ENCODE results near the gene SERGEF. TPM values are rescaled to one million over a fixed set of nuclear protein-coding genes. Genes with fewer than 3 reads are reported as not detected.
A peak's percentile ranks its signal among the peaks of the same experiment; 100 is the strongest.

The SERGEF gene
- total and polyA plus RNA-seq, 2 of the 4 experiments (the other 2 are of a cell fraction) = 12.2 to 18.1 TPM

DNA sequence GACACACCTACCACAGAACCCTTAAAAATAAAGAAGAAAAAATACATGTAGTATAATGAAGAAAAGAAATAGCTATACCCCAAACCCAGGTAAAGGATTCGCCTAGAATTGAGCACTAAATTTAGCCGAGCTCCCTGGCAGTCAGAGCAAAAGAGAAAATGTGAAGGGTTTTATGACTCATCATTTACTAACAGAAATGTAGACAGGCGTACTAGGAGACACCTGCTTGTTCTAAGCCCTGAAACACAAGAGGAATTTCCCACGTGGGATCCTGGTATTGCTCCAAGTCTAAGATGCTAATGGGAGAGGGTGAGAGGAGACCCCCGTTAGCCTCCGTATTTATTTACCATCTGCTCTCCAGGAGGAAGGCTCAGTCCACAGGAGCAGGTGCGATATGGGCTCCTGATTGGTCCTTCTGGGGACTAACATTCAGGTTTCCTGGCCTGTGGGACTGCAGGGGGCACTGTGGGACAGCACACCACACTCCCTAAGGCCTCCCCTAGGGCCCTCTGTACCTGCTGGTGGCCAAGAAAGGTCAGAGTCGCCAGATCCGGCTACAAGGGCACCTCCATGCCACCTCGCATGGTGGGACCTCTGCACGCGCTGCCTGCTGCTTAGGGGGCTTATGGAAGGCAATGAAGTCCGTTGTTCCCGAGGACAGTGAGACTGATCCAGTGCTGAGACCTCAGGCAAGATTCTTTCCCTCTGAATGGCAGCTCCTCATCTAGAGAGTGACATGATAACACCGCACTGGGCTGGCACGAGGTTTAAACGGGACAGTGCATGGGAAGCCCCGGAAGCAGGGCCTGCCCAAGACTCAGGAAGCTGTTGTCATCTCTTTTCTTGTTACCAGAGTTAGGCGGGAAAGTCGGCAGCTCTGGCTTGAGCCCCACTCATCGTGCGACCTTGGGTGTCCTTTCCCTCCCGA lies 252.5 kb downstream of the SERGEF start:
- Histone ChIP-seq H2AFZ (replicated peaks; ENCODE audit: low read length, poor library complexity) (peak overlapping the region; percentile 70), H2BK120ac (ENCODE audit: low read depth, low read length) (no peak overlapping the region), H3K27me3 (ENCODE audit: control insufficient read depth, insufficient read depth, low read length) (peaks cover 13% of the 10 kb centered on the region; the same call in 1 of the 2 replicates), H2AK5ac (ENCODE audit: low read depth, low read length) (no peak overlapping the region), H2BK20ac (ENCODE audit: low read depth, low read length) (no peak overlapping the region), H3K56ac (ENCODE audit: extremely low read depth, insufficient read depth, low read length) (no peak overlapping the region), H3K4me1 (ENCODE audit: control insufficient read depth, insufficient read depth, low read length) (no peaks in the 10 kb centered on the region), H3K9me1 (ENCODE audit: insufficient read depth, low read length) (no peaks in the 10 kb centered on the region), H4K8ac (ENCODE audit: low read depth in 2 of 2, low read length in 2 of 2) (no peak overlapping the region), H3K36me3 (ENCODE audit: control insufficient read depth, insufficient read depth, low read length) (no peaks in the 10 kb centered on the region), H3K9me3 (ENCODE audit: control insufficient read depth, insufficient read depth, low read length) (no peaks in the 10 kb centered on the region), H3K4me3 (ENCODE audit: insufficient read depth, low read depth, low read length) (no peak overlapping the region), H2BK5ac (ENCODE audit: low read depth, low read length, poor library complexity, severe bottlenecking) (no peak overlapping the region), H3K9ac (ENCODE audit: low read depth, low read length) (no peak overlapping the region), H4K5ac (ENCODE audit: low read depth, low read length) (no peak overlapping the region), H3K18ac (ENCODE audit: low read depth, low read length) (no peak overlapping the region), H3K4me2 (ENCODE audit: low read depth, low read length) (no peak overlapping the region), H3K23ac (ENCODE audit: low read depth, low read length) (no peak overlapping the region; the same call in 1 of the 2 replicates), H3K27ac (ENCODE audit: insufficient read depth, low read length) (no peak overlapping the region), H4K91ac (ENCODE audit: insufficient read depth, low read depth, low read length) (no peak overlapping the region), H4K20me1 (ENCODE audit: insufficient read depth, low read length) (no peaks in the 10 kb centered on the region), H3K79me1 (ENCODE audit: low read depth in 1 of 2, low read length in 2 of 2) (no peaks in the 10 kb centered on the region), H3K4ac (ENCODE audit: low read depth, low read length) (no peak overlapping the region), H2BK15ac (ENCODE audit: low read depth, low read length) (no peak overlapping the region), H2AK9ac (replicated peaks; ENCODE audit: low read depth, low read length, poor library complexity) (peak overlapping the region; percentile 90), H3K14ac (replicated peaks; ENCODE audit: low read depth, low read length) (no peak overlapping the region)
- peak; percentile 39 for DNase-seq
- CTCF ChIA-PET = interaction anchor here (0.6 to 3.6 kb wide), 4 partner anchors 29 to 218 kb away, joined by 3 to 21 read pairs (median 10); no protein-coding TSS in a partner anchor
- intact Hi-C loops (cut with micrococcal nuclease) (loop anchor here (1.0 to 5.0 kb wide), 3 partner anchors 87 to 218 kb away; no protein-coding TSS in a partner anchor), dilution Hi-C loops (cut with HindIII; ENCODE audit: low sequenced_read_pairs, unreplicated experiment) (no loop called here), in situ Hi-C loops (cut with MboI; ENCODE audit: low sequenced_read_pairs) (loop anchor here (5.0 kb wide), 1 partner anchor 217 kb away; no protein-coding TSS in a partner anchor)
- 23% methylated on average over 2 of the region's 23 CpGs; no CpG with 5 or more reads in 1 of the 2 experiments for WGBS, 2 experiments (ENCODE audit: extremely low coverage in 2 of 2, insufficient read length in 1 of 2)
- BruUV-seq (replicated peaks) = no TSS peak
- peak; percentile 91 for ATAC-seq (ENCODE audit: low read depth)
- TF ChIP-seq RAD21 (IDR thresholded peaks at IDR 0.05; ENCODE audit: low read length) (peak; percentile 83), MXI1 (IDR thresholded peaks at IDR 0.05; ENCODE audit: borderline replicate concordance, low read depth, low read length) (no peak), SMC3 (IDR thresholded peaks at IDR 0.05; ENCODE audit: low read depth, low read length) (peak; percentile 85)
- TF ChIP-seq, protein P1, sequence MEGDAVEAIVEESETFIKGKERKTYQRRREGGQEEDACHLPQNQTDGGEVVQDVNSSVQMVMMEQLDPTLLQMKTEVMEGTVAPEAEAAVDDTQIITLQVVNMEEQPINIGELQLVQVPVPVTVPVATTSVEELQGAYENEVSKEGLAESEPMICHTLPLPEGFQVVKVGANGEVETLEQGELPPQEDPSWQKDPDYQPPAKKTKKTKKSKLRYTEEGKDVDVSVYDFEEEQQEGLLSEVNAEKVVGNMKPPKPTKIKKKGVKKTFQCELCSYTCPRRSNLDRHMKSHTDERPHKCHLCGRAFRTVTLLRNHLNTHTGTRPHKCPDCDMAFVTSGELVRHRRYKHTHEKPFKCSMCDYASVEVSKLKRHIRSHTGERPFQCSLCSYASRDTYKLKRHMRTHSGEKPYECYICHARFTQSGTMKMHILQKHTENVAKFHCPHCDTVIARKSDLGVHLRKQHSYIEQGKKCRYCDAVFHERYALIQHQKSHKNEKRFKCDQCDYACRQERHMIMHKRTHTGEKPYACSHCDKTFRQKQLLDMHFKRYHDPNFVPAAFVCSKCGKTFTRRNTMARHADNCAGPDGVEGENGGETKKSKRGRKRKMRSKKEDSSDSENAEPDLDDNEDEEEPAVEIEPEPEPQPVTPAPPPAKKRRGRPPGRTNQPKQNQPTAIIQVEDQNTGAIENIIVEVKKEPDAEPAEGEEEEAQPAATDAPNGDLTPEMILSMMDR (conservative IDR thresholded peaks at IDR 0.05; ENCODE audit: low read depth, low read length) = peak; percentile 73
- POLR2A ChIA-PET (ENCODE audit: unreplicated experiment) = no interaction called here

Measured in IMR-90 (cell line).